GM12878 (cell line): ENCODE measurements around the gene MYO16. TPM values are rescaled to one million over a fixed set of nuclear protein-coding genes. Genes with fewer than 3 reads are reported as not detected.

Source experiments
- ATAC-seq: fragments of 200-7000 bp; cut with Tn5 transposase; 3 replicates; pipeline ENCODE4 v1.9.1; 2020; ENCODE audit warnings: mild to moderate bottlenecking, moderate library complexity
- BruUV-seq: library from RNA; stranded (reverse); fragments of 400-500 nt; replicated peaks from 2 replicates; lab custom pipeline; 2021; lab: Mats Ljungman, UMichigan
- CTCF ChIA-PET: fragments of 300-600 bp; sonication (Branson Sonifier 250); formaldehyde crosslinking; extraction: SDS; loops from one replicate; lab custom pipeline; 2021; ENCODE audit warnings: inconsistent platforms; lab: Yijun Ruan, JAX
- POLR2A ChIA-PET: fragments of 350-600 bp; formaldehyde crosslinking; extraction: SDS; loops from one replicate; lab custom pipeline; 2021; ENCODE audit warnings: inconsistent platforms; lab: Charles Lee
- RAD21 ChIA-PET: fragments of 300-600 bp; sonication (Branson Sonifier 250); formaldehyde crosslinking; loops from one replicate; lab custom pipeline; 2023; ENCODE audit warnings: antibody characterized with exemption; ENCODE audit not compliant: unreplicated experiment; lab: Charles Lee
- SMC1A ChIA-PET: fragments of 300-600 bp; sonication (Branson Sonifier 250); formaldehyde crosslinking; loops from one replicate; lab custom pipeline; 2023; ENCODE audit not compliant: unreplicated experiment, uncharacterized antibody; lab: Charles Lee
- DNase-seq: peaks from one replicate; pipeline ENCODE4 v3.0.0-alpha.2; 2011; ENCODE audit warnings: low read depth, low spot score
- FAIRE-seq: peaks from 3 replicates; lab custom pipeline; 2011; peaks lifted over from hg19 to GRCh38; lab: Jason Lieb, UNC
- H2AFZ ChIP-seq: 2 replicates; pipeline ENCODE4 v1.6.0; 2011; ENCODE audit warnings: low read depth, low read length, control low read depth; ENCODE audit not compliant: control insufficient read depth
- H3K27ac ChIP-seq: 2 replicates; pipeline ENCODE4 v1.5.1; 2011; ENCODE audit warnings: control low read depth; ENCODE audit not compliant: control insufficient read depth, insufficient read depth
- H3K27me3 ChIP-seq, 2 experiments: replicated peaks in 1 of 2; 2 replicates each; pipeline versions ENCODE4 v1.6.0 to v1.6.1; 2011; ENCODE audit warnings: low read length in 1 of 2; ENCODE audit not compliant: control insufficient read depth in 2 of 2, insufficient read depth in 2 of 2
- H3K36me3 ChIP-seq, 2 experiments: 2 replicates each; pipeline ENCODE4 v1.5.1; 2011; ENCODE audit warnings: low read length in 1 of 2; ENCODE audit not compliant: control insufficient read depth in 2 of 2, insufficient read depth in 2 of 2
- H3K4me1 ChIP-seq: 2 replicates; pipeline ENCODE4 v1.6.1; 2011; ENCODE audit warnings: mild to moderate bottlenecking, low read length, moderate library complexity, mixed read lengths; ENCODE audit not compliant: control insufficient read depth, insufficient read depth
- H3K4me2 ChIP-seq: 2 replicates; pipeline ENCODE4 v1.6.0; 2011; ENCODE audit warnings: control low read depth; ENCODE audit not compliant: control insufficient read depth, insufficient read depth
- H3K4me3 ChIP-seq: fragments of 200-600 bp; sonication (generic); 2 replicates; pipeline ENCODE4 v1.5.1; 2016
- H3K79me2 ChIP-seq: 2 replicates; pipeline ENCODE4 v1.6.0; 2011; ENCODE audit warnings: low read length; ENCODE audit not compliant: control insufficient read depth, insufficient read depth
- H3K9ac ChIP-seq: 2 replicates; pipeline ENCODE4 v1.8.0; 2011; ENCODE audit warnings: low read length, control low read depth, mixed read lengths; ENCODE audit not compliant: control insufficient read depth, insufficient read depth
- H3K9me3 ChIP-seq: replicated peaks from 3 replicates; pipeline ENCODE4 v1.5.1; 2011; ENCODE audit warnings: mild to moderate bottlenecking, low read length; ENCODE audit not compliant: control insufficient read depth, insufficient read depth
- H4K20me1 ChIP-seq: 2 replicates; pipeline ENCODE4 v1.6.0; 2011; ENCODE audit not compliant: control insufficient read depth, insufficient read depth
- BCL11A ChIP-seq: IDR thresholded peaks from 2 replicates; pipeline ENCODE4 v1.6.1; 2011; ENCODE audit warnings: low read depth, low read length
- CBFB ChIP-seq: IDR thresholded peaks from 2 replicates; pipeline ENCODE4 v1.6.1; 2016; ENCODE audit warnings: antibody characterized with exemption, low read depth
- EGR1 ChIP-seq, 2 experiments: IDR thresholded peaks; 1 replicate in 1 of 2; 2 replicates in 1 of 2; pipeline ENCODE4 v1.6.1; 2011 to 2012; ENCODE audit warnings: low read depth in 2 of 2, low read length in 2 of 2, borderline replicate concordance in 1 of 2, mild to moderate bottlenecking in 1 of 2, moderate library complexity in 1 of 2
- KLF5 ChIP-seq: fragments of 450-650 bp; IDR thresholded peaks from 2 replicates; pipeline ENCODE4 v1.6.1; 2014; ENCODE audit warnings: mild to moderate bottlenecking; ENCODE audit not compliant: partially characterized antibody
- MYB ChIP-seq: fragments of 150-350 bp; IDR thresholded peaks from 2 replicates; pipeline ENCODE4 v1.6.1; 2014; ENCODE audit warnings: mild to moderate bottlenecking, low read depth, low read length, borderline replicate concordance
- NRF1 ChIP-seq: conservative IDR thresholded peaks from 2 replicates; pipeline ENCODE4 v1.6.1; 2011; ENCODE audit warnings: mild to moderate bottlenecking, low read depth, low read length, improper control_type of control experiment
- RAD51 ChIP-seq: fragments of 450-650 bp; IDR thresholded peaks from 2 replicates; pipeline ENCODE4 v1.6.1; 2016; ENCODE audit warnings: moderate library complexity, mild to moderate bottlenecking, inconsistent platforms
- RB1 ChIP-seq: fragments of 450-650 bp; formaldehyde crosslinking; IDR thresholded peaks from 2 replicates; pipeline ENCODE4 v1.6.1; 2017; ENCODE audit warnings: mild to moderate bottlenecking, borderline replicate concordance
- SMAD1 ChIP-seq: fragments of 450-650 bp; IDR thresholded peaks from 2 replicates; pipeline ENCODE4 v1.6.1; 2018; ENCODE audit warnings: mild to moderate bottlenecking, low read depth; ENCODE audit not compliant: partially characterized antibody
- SUZ12 ChIP-seq: fragments of 200-600 bp; sonication (generic); IDR thresholded peaks from one replicate; pipeline ENCODE4 v1.6.1; 2018; ENCODE audit warnings: antibody characterized with exemption, mild to moderate bottlenecking; ENCODE audit not compliant: unreplicated experiment
- TAF1 ChIP-seq: IDR thresholded peaks from 2 replicates; pipeline ENCODE4 v1.6.1; 2011; ENCODE audit warnings: mild to moderate bottlenecking, low read depth, low read length, borderline replicate concordance
- YBX1 ChIP-seq: fragments of 450-650 bp; IDR thresholded peaks from 2 replicates; pipeline ENCODE4 v1.6.1; 2016; ENCODE audit warnings: antibody characterized with exemption
- ZBTB4 ChIP-seq: fragments of 450-650 bp; formaldehyde crosslinking; IDR thresholded peaks from 2 replicates; pipeline ENCODE4 v1.4.0; 2022; ENCODE audit warnings: mild to moderate bottlenecking, moderate library complexity
- ZNF217 ChIP-seq: fragments of 450-650 bp; IDR thresholded peaks from 2 replicates; pipeline ENCODE4 v1.6.1; 2017; ENCODE audit warnings: antibody characterized with exemption, mild to moderate bottlenecking
- WGBS: methylation state at CpG from one replicate; pipeline ENCODE4 v1.1.6; 2016; ENCODE audit warnings: low lambda C conversion rate; ENCODE audit not compliant: insufficient replicate concordance, insufficient coverage; ENCODE audit errors: missing lambda C conversion rate; 5-methylcytosine and 5-hydroxymethylcytosine counted together
- in situ Hi-C: fragments of 300-500 bp; cut with MboI; formaldehyde crosslinking; loops from 9 replicates; pipeline ENCODE4 v1.14.3; 2018; ENCODE audit warnings: mixed read lengths
- intact Hi-C: fragments of 100-400 bp; cut with micrococcal nuclease; formaldehyde crosslinking; loops from one replicate; pipeline ENCODE4 v1.14.2; 2022; ENCODE audit not compliant: unreplicated experiment
- polyA plus RNA-seq, 11 experiments: library from polyadenylated mRNA; depleted of rRNA in 4 of 11; unstranded in 6 of 11; stranded (reverse) in 5 of 11; fragments of >200 nt; fragmentation: Nextera tagmentation in 4 of 11; fragmentation: Illumina TruSeq in 1 of 11; extraction: Ambion mirVana in 4 of 11; extraction: Trizol in 1 of 11; gene quantifications; 1 replicate in 1 of 11; 2 replicates in 10 of 11; pipeline versions ENCODE4 v1.2.1 to v1.2.3, GENCODE V29; 2011 to 2016; ENCODE audit warnings: inconsistent platforms in 2 of 11, missing spikeins in 2 of 11, low read depth in 1 of 11
- total RNA-seq, 4 experiments: library from RNA; depleted of rRNA in 3 of 4; stranded (reverse); fragments of >200 nt in 3 of 4; fragmentation: Illumina TruSeq in 1 of 4; extraction: Trizol in 1 of 4; gene quantifications; 2 replicates each; pipeline versions ENCODE4 v1.2.1 to v1.2.3, GENCODE V29; 2013 to 2021
- TF ChIP-seq, protein P1 (sequence below): IDR thresholded peaks from 2 replicates; pipeline ENCODE4 v1.6.1; 2012; ENCODE audit warnings: low read depth, low read length, improper control_type of control experiment

The MYO16 gene
- total and polyA plus RNA-seq, 10 of the 15 experiments (the other 5 are each of a cell fraction or from before 2014, with no cell fraction given) = under 0.01 to 1.7 (median 0.05) TPM; not detected in 4

GRCh38 chr13:108924541-108924940, 295.1 kb downstream of the MYO16 start:
- in situ Hi-C loops = no loop called here
- FAIRE-seq = no peak

More at GRCh38 chr13:108924541-108924940, 295.1 kb downstream of the MYO16 start:
- DNase-seq (no peak), ATAC-seq (no peak)
- no peaks in the 10 kb centered on the region for H3K9me3 ChIP-seq
- intact Hi-C loops = no loop called here
- H3K4me2 ChIP-seq = no peak overlapping the region
- H3K4me3 ChIP-seq = no peak overlapping the region
- no peak overlapping the region for H3K9ac ChIP-seq
- H2AFZ ChIP-seq = no peak overlapping the region
- BruUV-seq = no TSS peak
- no peaks in the 10 kb centered on the region for H3K4me1 ChIP-seq
- TF ChIP-seq, protein P1, sequence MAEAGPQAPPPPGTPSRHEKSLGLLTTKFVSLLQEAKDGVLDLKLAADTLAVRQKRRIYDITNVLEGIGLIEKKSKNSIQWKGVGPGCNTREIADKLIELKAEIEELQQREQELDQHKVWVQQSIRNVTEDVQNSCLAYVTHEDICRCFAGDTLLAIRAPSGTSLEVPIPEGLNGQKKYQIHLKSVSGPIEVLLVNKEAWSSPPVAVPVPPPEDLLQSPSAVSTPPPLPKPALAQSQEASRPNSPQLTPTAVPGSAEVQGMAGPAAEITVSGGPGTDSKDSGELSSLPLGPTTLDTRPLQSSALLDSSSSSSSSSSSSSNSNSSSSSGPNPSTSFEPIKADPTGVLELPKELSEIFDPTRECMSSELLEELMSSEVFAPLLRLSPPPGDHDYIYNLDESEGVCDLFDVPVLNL = no peak
- TF ChIP-seq ZNF217 (no peak), NRF1 (no peak), SMAD1 (no peak), EGR1 (IDR thresholded peaks at IDR 0.05; ENCODE audit: borderline replicate concordance in 1 of 2, low read depth in 2 of 2, low read length in 2 of 2) (no peak), TAF1 (no peak), BCL11A (no peak), MYB (no peak), YBX1 (no peak), KLF5 (no peak), ZBTB4 (no peak), RAD51 (no peak), SUZ12 (no peak), CBFB (no peak), RB1 (no peak)
- CTCF ChIA-PET = no interaction called here
- H3K36me3 ChIP-seq = no peaks in the 10 kb centered on the region
- POLR2A ChIA-PET = no interaction called here
- no peaks in the 10 kb centered on the region for H3K27me3 ChIP-seq
- SMC1A ChIA-PET = no interaction called here
- no peak overlapping the region for H3K27ac ChIP-seq
- H4K20me1 ChIP-seq = no peaks in the 10 kb centered on the region
- no peaks in the 10 kb centered on the region for H3K79me2 ChIP-seq
- 68% methylated on average over 11 of the region's 11 CpGs for WGBS
- RAD21 ChIA-PET = no interaction called here
